HepG2 (cell line): ENCODE data around the gene FBXL13. TPM values are rescaled to one million over a fixed set of nuclear protein-coding genes. Genes with fewer than 3 reads are reported as not detected.
A peak's percentile ranks its signal among the peaks of the same experiment; 100 is the strongest.

Source experiments
- ELF1 ChIP-seq: sonication (generic); formaldehyde crosslinking; IDR thresholded peaks from 2 replicates; pipeline ENCODE4 v1.4.0; 2020; ENCODE audit warnings: missing genetic modification reagents
- KLF11 ChIP-seq: IDR thresholded peaks from 2 replicates; pipeline ENCODE4 v1.6.1; 2016; ENCODE audit warnings: missing compliant biosample characterization
- PHB2 ChIP-seq: fragments of 450-650 bp; IDR thresholded peaks from 2 replicates; pipeline ENCODE4 v1.6.1; 2018; ENCODE audit not compliant: partially characterized antibody
- RFX5 ChIP-seq: IDR thresholded peaks from 2 replicates; pipeline ENCODE4 v1.6.1; 2011; ENCODE audit warnings: low read depth, low read length, improper control_type of control experiment
- SCMH1 ChIP-seq: sonication (generic); formaldehyde crosslinking; IDR thresholded peaks from 2 replicates; pipeline ENCODE4 v1.9.0; 2021; ENCODE audit warnings: missing genetic modification reagents, mild to moderate bottlenecking, borderline replicate concordance
- SMAD3 ChIP-seq: sonication (generic); formaldehyde crosslinking; IDR thresholded peaks from 2 replicates; pipeline ENCODE4 v1.4.0; 2020; ENCODE audit warnings: missing genetic modification reagents
- TEAD2 ChIP-seq: sonication (generic); formaldehyde crosslinking; IDR thresholded peaks from 2 replicates; pipeline ENCODE4 v1.9.0; 2021; ENCODE audit warnings: missing genetic modification reagents
- ZBTB38 ChIP-seq: sonication (generic); formaldehyde crosslinking; IDR thresholded peaks from 2 replicates; pipeline ENCODE4 v1.5.1; 2020; ENCODE audit warnings: mild to moderate bottlenecking, missing genetic modification reagents
- ZNF20 ChIP-seq: sonication (generic); formaldehyde crosslinking; IDR thresholded peaks from 2 replicates; pipeline ENCODE4 v1.4.0; 2020; ENCODE audit warnings: mild to moderate bottlenecking, moderate library complexity, missing genetic modification reagents
- ZNF382 ChIP-seq: sonication (generic); formaldehyde crosslinking; IDR thresholded peaks from 2 replicates; pipeline ENCODE4 v1.5.0; 2020; ENCODE audit warnings: missing genetic modification reagents, mild to moderate bottlenecking, borderline replicate concordance
- ZNF547 ChIP-seq: sonication (generic); formaldehyde crosslinking; IDR thresholded peaks from 2 replicates; pipeline ENCODE4 v1.5.1; 2020; ENCODE audit warnings: mild to moderate bottlenecking, missing genetic modification reagents
- ZNF550 ChIP-seq: sonication (generic); formaldehyde crosslinking; IDR thresholded peaks from 2 replicates; pipeline ENCODE4 v1.4.0; 2020; ENCODE audit warnings: mild to moderate bottlenecking, missing genetic modification reagents, borderline replicate concordance
- ZNF615 ChIP-seq: sonication (generic); formaldehyde crosslinking; IDR thresholded peaks from 2 replicates; pipeline ENCODE4 v1.5.0; 2020; ENCODE audit warnings: mild to moderate bottlenecking, missing genetic modification reagents, borderline replicate concordance
- ZNF703 ChIP-seq: sonication (generic); formaldehyde crosslinking; IDR thresholded peaks from 2 replicates; pipeline ENCODE4 v1.5.1; 2020; ENCODE audit warnings: missing genetic modification reagents, mild to moderate bottlenecking, moderate library complexity, borderline replicate concordance
- polyA plus RNA-seq, 8 experiments: library from polyadenylated mRNA; depleted of rRNA in 3 of 8; stranded (reverse) in 7 of 8; unstranded in 1 of 8; fragments of >200 nt; fragmentation: Illumina TruSeq in 4 of 8; extraction: Trizol in 4 of 8; gene quantifications; 2 replicates each; pipeline versions ENCODE4 v1.2.1 to v1.2.3, GENCODE V29; 2011 to 2016; ENCODE audit warnings: low read depth in 4 of 8, missing spikeins in 1 of 8, mixed read lengths in 1 of 8; ENCODE audit not compliant: insufficient read depth in 1 of 8
- total RNA-seq, 5 experiments: library from RNA; depleted of rRNA; stranded (reverse); fragments of >200 nt; fragmentation: Illumina TruSeq; extraction: Trizol; gene quantifications; 2 replicates each; pipeline ENCODE4 v1.2.3, GENCODE V29; 2016; ENCODE audit warnings: low read depth in 1 of 5
- TF ChIP-seq, protein P1 (sequence below): sonication (generic); formaldehyde crosslinking; IDR thresholded peaks from 2 replicates; pipeline ENCODE4 v1.4.0; 2020; ENCODE audit warnings: missing genetic modification reagents, borderline replicate concordance
- TF ChIP-seq, protein P2 (sequence below): sonication (generic); formaldehyde crosslinking; IDR thresholded peaks from 2 replicates; pipeline ENCODE4 v1.4.0; 2020; ENCODE audit warnings: missing genetic modification reagents, borderline replicate concordance
- TF ChIP-seq, protein P3 (sequence below): sonication (generic); formaldehyde crosslinking; IDR thresholded peaks from 2 replicates; pipeline ENCODE4 v1.4.0; 2020; ENCODE audit warnings: missing genetic modification reagents
- TF ChIP-seq, protein P4 (sequence below): sonication (generic); formaldehyde crosslinking; IDR thresholded peaks from 2 replicates; pipeline ENCODE4 v1.5.1; 2020; ENCODE audit warnings: missing genetic modification reagents, mild to moderate bottlenecking, borderline replicate concordance
- TF ChIP-seq, protein P5 (sequence below): fragments of 450-650 bp; IDR thresholded peaks from 2 replicates; pipeline ENCODE4 v1.6.1; 2016

FBXL13 gene
- total and polyA plus RNA-seq, 2 of the 13 experiments (the other 11 are each of a cell fraction or from before 2014, with no cell fraction given) = 0.24 to 0.77 TPM

DNA sequence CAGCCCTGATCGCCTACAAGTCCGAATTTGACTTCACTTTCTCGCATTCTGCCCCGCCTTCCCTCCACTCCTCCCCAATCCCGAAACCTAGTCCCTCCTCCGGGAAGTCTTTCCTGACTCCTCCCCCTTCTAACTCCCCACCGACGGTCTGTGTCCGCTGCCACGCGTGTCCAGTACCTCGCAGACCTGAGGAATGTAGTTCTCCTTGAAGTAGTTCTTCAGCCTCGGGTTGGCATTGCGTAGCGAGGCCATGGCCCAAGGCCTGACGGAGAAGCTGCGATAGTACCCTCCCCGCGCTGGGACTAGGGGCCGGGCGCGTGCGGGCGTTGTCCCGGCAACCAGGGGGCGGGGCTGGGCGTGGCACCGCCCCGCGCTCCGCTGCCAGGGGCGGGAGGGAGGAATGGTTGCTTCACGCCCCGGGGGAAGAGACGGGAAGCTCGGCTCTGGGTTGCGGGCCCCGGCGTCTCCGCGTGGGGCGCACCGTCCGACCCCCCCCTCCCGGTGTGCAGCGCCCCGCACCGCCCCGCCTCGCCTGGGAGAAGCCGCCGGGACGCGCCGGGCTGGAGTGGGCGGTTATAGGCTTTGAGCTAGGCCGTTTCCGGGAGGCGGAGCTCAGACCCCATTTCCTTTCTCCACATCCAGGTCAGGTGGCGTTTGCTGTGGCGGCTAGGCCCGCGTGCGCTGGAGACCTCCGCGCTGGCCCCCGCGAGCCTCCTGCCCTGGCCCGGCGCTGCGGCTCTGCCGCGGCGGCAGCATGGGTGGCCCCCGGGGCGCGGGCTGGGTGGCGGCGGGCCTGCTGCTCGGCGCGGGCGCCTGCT, at the start of gene FBXL13, which contains the start of gene ARMC10 (continued):
- TF ChIP-seq, protein P1, sequence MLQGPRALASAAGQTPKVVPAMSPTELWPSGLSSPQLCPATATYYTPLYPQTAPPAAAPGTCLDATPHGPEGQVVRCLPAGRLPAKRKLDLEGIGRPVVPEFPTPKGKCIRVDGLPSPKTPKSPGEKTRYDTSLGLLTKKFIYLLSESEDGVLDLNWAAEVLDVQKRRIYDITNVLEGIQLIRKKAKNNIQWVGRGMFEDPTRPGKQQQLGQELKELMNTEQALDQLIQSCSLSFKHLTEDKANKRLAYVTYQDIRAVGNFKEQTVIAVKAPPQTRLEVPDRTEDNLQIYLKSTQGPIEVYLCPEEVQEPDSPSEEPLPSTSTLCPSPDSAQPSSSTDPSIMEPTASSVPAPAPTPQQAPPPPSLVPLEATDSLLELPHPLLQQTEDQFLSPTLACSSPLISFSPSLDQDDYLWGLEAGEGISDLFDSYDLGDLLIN = no peak
- TF ChIP-seq, protein P2, sequence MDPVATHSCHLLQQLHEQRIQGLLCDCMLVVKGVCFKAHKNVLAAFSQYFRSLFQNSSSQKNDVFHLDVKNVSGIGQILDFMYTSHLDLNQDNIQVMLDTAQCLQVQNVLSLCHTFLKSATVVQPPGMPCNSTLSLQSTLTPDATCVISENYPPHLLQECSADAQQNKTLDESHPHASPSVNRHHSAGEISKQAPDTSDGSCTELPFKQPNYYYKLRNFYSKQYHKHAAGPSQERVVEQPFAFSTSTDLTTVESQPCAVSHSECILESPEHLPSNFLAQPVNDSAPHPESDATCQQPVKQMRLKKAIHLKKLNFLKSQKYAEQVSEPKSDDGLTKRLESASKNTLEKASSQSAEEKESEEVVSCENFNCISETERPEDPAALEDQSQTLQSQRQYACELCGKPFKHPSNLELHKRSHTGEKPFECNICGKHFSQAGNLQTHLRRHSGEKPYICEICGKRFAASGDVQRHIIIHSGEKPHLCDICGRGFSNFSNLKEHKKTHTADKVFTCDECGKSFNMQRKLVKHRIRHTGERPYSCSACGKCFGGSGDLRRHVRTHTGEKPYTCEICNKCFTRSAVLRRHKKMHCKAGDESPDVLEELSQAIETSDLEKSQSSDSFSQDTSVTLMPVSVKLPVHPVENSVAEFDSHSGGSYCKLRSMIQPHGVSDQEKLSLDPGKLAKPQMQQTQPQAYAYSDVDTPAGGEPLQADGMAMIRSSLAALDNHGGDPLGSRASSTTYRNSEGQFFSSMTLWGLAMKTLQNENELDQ (CRISPR knock-in tag) = no peak
- TF ChIP-seq KLF11 (no peak), SCMH1 (CRISPR knock-in tag) (no peak), ZBTB38 (CRISPR knock-in tag) (peak; percentile 39; the same call in 1 of the 2 replicates), ZNF382 (CRISPR knock-in tag) (no peak), ZNF20 (CRISPR knock-in tag) (no peak), RFX5 (no peak), PHB2 (no peak), ZNF703 (CRISPR knock-in tag) (no peak), TEAD2 (CRISPR knock-in tag) (no peak), ZNF550 (CRISPR knock-in tag) (no peak), SMAD3 (CRISPR knock-in tag) (no peak), ELF1 (CRISPR knock-in tag) (peak; percentile 51), ZNF615 (CRISPR knock-in tag) (no peak), ZNF547 (CRISPR knock-in tag) (0 out of 2 replicates have a peak, but pooled peaks have one; percentile 34)
- TF ChIP-seq, protein P3, sequence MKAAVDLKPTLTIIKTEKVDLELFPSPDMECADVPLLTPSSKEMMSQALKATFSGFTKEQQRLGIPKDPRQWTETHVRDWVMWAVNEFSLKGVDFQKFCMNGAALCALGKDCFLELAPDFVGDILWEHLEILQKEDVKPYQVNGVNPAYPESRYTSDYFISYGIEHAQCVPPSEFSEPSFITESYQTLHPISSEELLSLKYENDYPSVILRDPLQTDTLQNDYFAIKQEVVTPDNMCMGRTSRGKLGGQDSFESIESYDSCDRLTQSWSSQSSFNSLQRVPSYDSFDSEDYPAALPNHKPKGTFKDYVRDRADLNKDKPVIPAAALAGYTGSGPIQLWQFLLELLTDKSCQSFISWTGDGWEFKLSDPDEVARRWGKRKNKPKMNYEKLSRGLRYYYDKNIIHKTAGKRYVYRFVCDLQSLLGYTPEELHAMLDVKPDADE (CRISPR knock-in tag) = peak; percentile 86
- TF ChIP-seq, protein P4, sequence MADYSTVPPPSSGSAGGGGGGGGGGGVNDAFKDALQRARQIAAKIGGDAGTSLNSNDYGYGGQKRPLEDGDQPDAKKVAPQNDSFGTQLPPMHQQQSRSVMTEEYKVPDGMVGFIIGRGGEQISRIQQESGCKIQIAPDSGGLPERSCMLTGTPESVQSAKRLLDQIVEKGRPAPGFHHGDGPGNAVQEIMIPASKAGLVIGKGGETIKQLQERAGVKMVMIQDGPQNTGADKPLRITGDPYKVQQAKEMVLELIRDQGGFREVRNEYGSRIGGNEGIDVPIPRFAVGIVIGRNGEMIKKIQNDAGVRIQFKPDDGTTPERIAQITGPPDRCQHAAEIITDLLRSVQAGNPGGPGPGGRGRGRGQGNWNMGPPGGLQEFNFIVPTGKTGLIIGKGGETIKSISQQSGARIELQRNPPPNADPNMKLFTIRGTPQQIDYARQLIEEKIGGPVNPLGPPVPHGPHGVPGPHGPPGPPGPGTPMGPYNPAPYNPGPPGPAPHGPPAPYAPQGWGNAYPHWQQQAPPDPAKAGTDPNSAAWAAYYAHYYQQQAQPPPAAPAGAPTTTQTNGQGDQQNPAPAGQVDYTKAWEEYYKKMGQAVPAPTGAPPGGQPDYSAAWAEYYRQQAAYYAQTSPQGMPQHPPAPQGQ (CRISPR knock-in tag) = no peak
- TF ChIP-seq, protein P5, sequence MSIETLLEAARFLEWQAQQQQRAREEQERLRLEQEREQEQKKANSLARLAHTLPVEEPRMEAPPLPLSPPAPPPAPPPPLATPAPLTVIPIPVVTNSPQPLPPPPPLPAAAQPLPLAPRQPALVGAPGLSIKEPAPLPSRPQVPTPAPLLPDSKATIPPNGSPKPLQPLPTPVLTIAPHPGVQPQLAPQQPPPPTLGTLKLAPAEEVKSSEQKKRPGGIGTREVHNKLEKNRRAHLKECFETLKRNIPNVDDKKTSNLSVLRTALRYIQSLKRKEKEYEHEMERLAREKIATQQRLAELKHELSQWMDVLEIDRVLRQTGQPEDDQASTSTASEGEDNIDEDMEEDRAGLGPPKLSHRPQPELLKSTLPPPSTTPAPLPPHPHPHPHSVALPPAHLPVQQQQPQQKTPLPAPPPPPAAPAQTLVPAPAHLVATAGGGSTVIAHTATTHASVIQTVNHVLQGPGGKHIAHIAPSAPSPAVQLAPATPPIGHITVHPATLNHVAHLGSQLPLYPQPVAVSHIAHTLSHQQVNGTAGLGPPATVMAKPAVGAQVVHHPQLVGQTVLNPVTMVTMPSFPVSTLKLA = peak; percentile 58; the same call in 1 of the 2 replicates
